Measurements from ENCODE around the gene GCK. TPM values are rescaled to one million over a fixed set of nuclear protein-coding genes. Genes with fewer than 3 reads are reported as not detected.

The GCK gene
- total and polyA plus RNA-seq, 2 of the 13 experiments (the other 11 are each of a cell fraction or from before 2014, with no cell fraction given) = not detected

DNA sequence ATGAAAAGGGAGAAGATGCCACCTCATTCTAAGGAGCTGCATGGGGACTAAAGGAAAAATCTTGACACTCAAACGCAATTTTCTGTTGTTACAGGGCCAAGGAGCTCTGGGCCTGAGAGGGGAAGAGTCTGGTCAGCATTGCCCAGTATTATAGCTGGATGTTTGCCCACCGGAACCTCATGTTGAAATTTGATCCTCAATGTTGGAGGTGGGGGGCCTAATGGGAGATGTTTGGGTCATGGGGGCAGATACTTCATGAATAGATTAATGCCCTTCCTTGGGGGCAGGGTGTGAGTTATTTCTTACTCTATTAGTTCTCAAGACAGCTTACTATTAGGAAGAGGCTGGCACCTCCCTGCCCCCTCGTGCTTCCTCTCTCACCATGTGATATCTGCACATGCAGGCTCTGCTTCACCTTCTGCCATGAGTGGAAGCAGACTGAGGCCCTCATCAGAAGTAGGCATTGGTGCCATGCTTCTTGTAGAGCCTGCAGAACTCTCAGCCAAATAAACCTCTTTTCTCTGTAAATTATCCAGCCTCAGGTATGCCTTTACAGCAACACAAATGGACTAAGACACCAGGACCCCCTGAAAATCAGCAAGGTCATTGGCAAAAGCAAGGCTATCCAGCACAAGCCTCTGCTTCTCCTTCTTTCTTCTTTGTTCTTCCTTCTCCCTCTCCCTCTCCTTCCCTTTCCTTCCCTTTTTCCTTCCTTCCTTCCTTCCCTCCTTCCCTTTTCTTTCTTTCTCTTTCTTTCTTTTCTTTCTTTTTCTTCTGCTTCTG, 15.1 kb downstream of the GCK start:
- WGBS (ENCODE audit: low lambda C conversion rate) = 0% methylated on average over 3 of the region's 3 CpGs
- Histone ChIP-seq H2AFZ (ENCODE audit: low read length) (no peak overlapping the region), H3K4me3 (replicated peaks in 1 of 3; ENCODE audit: insufficient read depth in 1 of 3, low read depth in 2 of 3, low read length in 3 of 3) (no peak overlapping the region), H3K27me3 (ENCODE audit: control insufficient read depth in 1 of 2, insufficient read depth in 2 of 2, low read length in 2 of 2) (peaks cover 0 to 13% of the 10 kb centered on the region in 2 experiments; a peak in 3 of 5 replicates), H3K9ac (ENCODE audit: insufficient read depth, low read depth, low read length) (no peak overlapping the region), H3K4me2 (ENCODE audit: low read depth, low read length) (no peak overlapping the region), H3K27ac (ENCODE audit: extremely low read length, insufficient read depth, low read length) (no peak overlapping the region), H3K36me3 (replicated peaks in 1 of 2; ENCODE audit: control insufficient read depth in 1 of 2, insufficient read depth in 2 of 2, low read length in 2 of 2) (no peaks in the 10 kb centered on the region), H3K4me1 (ENCODE audit: insufficient read depth, low read length) (no peaks in the 10 kb centered on the region), H4K20me1 (ENCODE audit: insufficient read depth, low read length) (no peaks in the 10 kb centered on the region), H3K79me2 (ENCODE audit: insufficient read depth, low read length) (no peaks in the 10 kb centered on the region), H3K9me3 (ENCODE audit: low read length) (no peaks in the 10 kb centered on the region)
- in situ Hi-C loops (cut with HindIII; ENCODE audit: extremely low pct_ligation_motif_present, low pct_unique_long_range_greater_than_20kb) = no loop called here
- CTCF ChIA-PET (ENCODE audit: low intra/inter-chr PET ratio, low total read pairs) = no interaction called here
- DNase-seq (ENCODE audit: low spot score) = no peak
- intact Hi-C loops (cut with micrococcal nuclease; ENCODE audit: unreplicated experiment) = no loop called here
- ATAC-seq = no peak
- TF ChIP-seq HDAC1 (CRISPR knock-in tag; IDR thresholded peaks at IDR 0.05) = no peak
- BruUV-seq (replicated peaks) = no TSS peak
- POLR2A ChIA-PET = no interaction called here
- FAIRE-seq = no peak

- Histone ChIP-seq H3K4me2 (ENCODE audit: low read depth, low read length) (no peak overlapping the region), H3K79me2 (ENCODE audit: insufficient read depth, low read length) (no peaks in the 10 kb centered on the region), H3K9ac (ENCODE audit: insufficient read depth, low read depth, low read length) (no peak overlapping the region), H3K36me3 (replicated peaks in 1 of 2; ENCODE audit: control insufficient read depth in 1 of 2, insufficient read depth in 2 of 2, low read length in 2 of 2) (no peaks in the 10 kb centered on the region), H3K27ac (ENCODE audit: extremely low read length, insufficient read depth, low read length) (no peak overlapping the region), H3K4me1 (ENCODE audit: insufficient read depth, low read length) (no peaks in the 10 kb centered on the region), H3K4me3 (replicated peaks in 1 of 3; ENCODE audit: insufficient read depth in 1 of 3, low read depth in 2 of 3, low read length in 3 of 3) (no peak overlapping the region), H3K9me3 (ENCODE audit: low read length) (no peaks in the 10 kb centered on the region), H3K27me3 (ENCODE audit: control insufficient read depth in 1 of 2, insufficient read depth in 2 of 2, low read length in 2 of 2) (peaks cover 0 to 9% of the 10 kb centered on the region in 2 experiments; a peak in 3 of 5 replicates), H2AFZ (ENCODE audit: low read length) (no peak overlapping the region), H4K20me1 (ENCODE audit: insufficient read depth, low read length) (no peaks in the 10 kb centered on the region)
- no TSS peak for BruUV-seq (replicated peaks)
- POLR2A ChIA-PET = no interaction called here
- in situ Hi-C loops (cut with HindIII; ENCODE audit: extremely low pct_ligation_motif_present, low pct_unique_long_range_greater_than_20kb) (no loop called here), intact Hi-C loops (cut with micrococcal nuclease; ENCODE audit: unreplicated experiment) (no loop called here)
- CTCF ChIA-PET (ENCODE audit: low intra/inter-chr PET ratio, low total read pairs) = no interaction called here
- no peak for TF ChIP-seq DNMT1 (CRISPR knock-in tag; IDR thresholded peaks at IDR 0.05)
- no peak for TF ChIP-seq ZNF30 (CRISPR knock-in tag; IDR thresholded peaks at IDR 0.05)
- ATAC-seq (no peak), FAIRE-seq (no peak), DNase-seq (ENCODE audit: low spot score) (no peak)
- 34% methylated on average over 6 of the region's 6 CpGs for WGBS (ENCODE audit: low lambda C conversion rate)
These were observed 16.3 kb downstream of the GCK start for GRCh38 chr7:44172803-44173424.

All from HepG2 (cell line).